Caco-2 (cell line): ENCODE measurements around the gene ABCB11. TPM values are rescaled to one million over a fixed set of nuclear protein-coding genes. Genes with fewer than 3 reads are reported as not detected.

Source experiments
- BruUV-seq: library from RNA; stranded (reverse); fragments of 400-500 nt; replicated peaks from 2 replicates; lab custom pipeline; 2021; lab: Mats Ljungman, UMichigan
- CTCF ChIA-PET: fragments of 300-600 bp; sonication (Branson Sonifier 250); formaldehyde crosslinking; loops from one replicate; lab custom pipeline; 2022; ENCODE audit warnings: antibody characterized with exemption; lab: Charles Lee
- POLR2A ChIA-PET: fragments of 300-600 bp; sonication (Branson Sonifier 250); formaldehyde crosslinking; loops from one replicate; lab custom pipeline; 2022; ENCODE audit warnings: antibody characterized with exemption; lab: Charles Lee
- DNase-seq, 2 experiments: peaks; one replicate each; pipeline versions ENCODE4 v3.0.0 to v3.0.0-alpha.2; 2020 to 2022
- H3K27me3 ChIP-seq: replicated peaks from 2 replicates; pipeline ENCODE4 v1.6.0; 2011; ENCODE audit warnings: low read length; ENCODE audit not compliant: control insufficient read depth, insufficient read depth
- H3K36me3 ChIP-seq: 2 replicates; pipeline ENCODE4 v1.5.1; 2011; ENCODE audit warnings: low read length; ENCODE audit not compliant: control insufficient read depth, insufficient read depth
- H3K4me1 ChIP-seq: fragments of 250-450 bp; sonication (Bioruptor Pico); 2 replicates; pipeline ENCODE4 v1.5.1; 2020; ENCODE audit warnings: mild to moderate bottlenecking
- H3K4me3 ChIP-seq: 2 replicates; pipeline ENCODE4 v1.5.1; 2011; ENCODE audit warnings: low read depth, mild to moderate bottlenecking, control low read depth, low read length
- H3K9me3 ChIP-seq: fragments of 250-450 bp; sonication (Bioruptor Pico); 2 replicates; pipeline ENCODE4 v1.5.1; 2020; ENCODE audit warnings: mild to moderate bottlenecking, moderate library complexity
- H3K27ac Mint-ChIP-seq: one replicate; pipeline ENCODE4 v1.8.0; 2022; ENCODE audit warnings: mixed read lengths; ENCODE audit not compliant: unreplicated experiment
- H3K27me3 Mint-ChIP-seq: one replicate; pipeline ENCODE4 v1.8.0; 2022; ENCODE audit warnings: mixed read lengths; ENCODE audit not compliant: insufficient read depth, unreplicated experiment
- H3K36me3 Mint-ChIP-seq: one replicate; pipeline ENCODE4 v1.8.0; 2022; ENCODE audit warnings: mild to moderate bottlenecking, mixed read lengths; ENCODE audit not compliant: insufficient read depth, unreplicated experiment
- H3K4me1 Mint-ChIP-seq: one replicate; pipeline ENCODE4 v1.8.0; 2022; ENCODE audit warnings: low read depth, mixed read lengths; ENCODE audit not compliant: unreplicated experiment
- H3K4me3 Mint-ChIP-seq: one replicate; pipeline ENCODE4 v1.8.0; 2022; ENCODE audit warnings: mild to moderate bottlenecking, moderate library complexity, mixed read lengths; ENCODE audit not compliant: unreplicated experiment
- H3K9me3 Mint-ChIP-seq: one replicate; pipeline ENCODE4 v1.8.0; 2022; ENCODE audit warnings: mixed read lengths; ENCODE audit not compliant: unreplicated experiment
- intact Hi-C: fragments of 100-400 bp; cut with micrococcal nuclease; formaldehyde crosslinking; loops from one replicate; pipeline ENCODE4 v1.10.0; 2022; ENCODE audit not compliant: unreplicated experiment
- total RNA-seq: library from RNA; stranded (reverse); gene quantifications from 2 replicates; pipeline ENCODE4 v1.2.3, GENCODE V29; 2022
- TF ChIP-seq, protein P1 (sequence below), 2 experiments: fragments of 200-600 bp in 1 of 2; IDR thresholded peaks; 1 replicate in 1 of 2; 2 replicates in 1 of 2; pipeline versions ENCODE4 v1.5.1 to v1.8.0; 2011 to 2022; ENCODE audit warnings: antibody characterized with exemption in 1 of 2, control low read depth in 1 of 2, inconsistent platforms in 1 of 2, low read depth in 1 of 2, low read length in 1 of 2, mild to moderate bottlenecking in 1 of 2, moderate library complexity in 1 of 2; ENCODE audit not compliant: insufficient read depth in 1 of 2, severe bottlenecking in 1 of 2, unreplicated experiment in 1 of 2

ABCB11 gene
- total RNA-seq, 1 experiment from 2014 or later, result not detected

DNA sequence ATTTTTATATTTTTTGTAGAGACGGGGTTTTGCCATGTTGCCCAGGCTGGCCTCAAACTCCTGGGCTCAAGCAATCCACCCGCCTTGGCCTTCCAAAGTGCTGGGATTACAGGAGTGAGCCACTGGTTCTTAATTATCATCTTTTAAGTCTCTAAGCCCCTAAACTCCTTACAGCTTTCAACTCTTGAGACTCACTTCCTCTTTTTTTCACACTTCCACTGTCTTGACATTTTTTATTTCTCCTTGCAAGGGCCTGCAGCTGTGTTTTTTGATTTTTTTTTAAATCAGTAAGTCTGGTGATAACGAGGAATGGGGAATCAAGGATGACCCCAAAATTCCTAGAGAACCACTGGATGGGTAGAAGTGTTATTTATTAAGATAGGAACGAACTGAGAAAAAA, 8.6 kb upstream of the ABCB11 start:
- intact Hi-C loops, result no loop called here
- CTCF ChIA-PET, result no interaction called here
- Mint-ChIP-seq H3K9me3 (peaks cover 24% of the 10 kb centered on the region), H3K4me1 (no peaks in the 10 kb centered on the region), H3K27me3 (no peaks in the 10 kb centered on the region), H3K36me3 (no peaks in the 10 kb centered on the region), H3K4me3 (no peak overlapping the region), H3K27ac (no peak overlapping the region)
- BruUV-seq, result no TSS peak
- TF ChIP-seq, protein P1, sequence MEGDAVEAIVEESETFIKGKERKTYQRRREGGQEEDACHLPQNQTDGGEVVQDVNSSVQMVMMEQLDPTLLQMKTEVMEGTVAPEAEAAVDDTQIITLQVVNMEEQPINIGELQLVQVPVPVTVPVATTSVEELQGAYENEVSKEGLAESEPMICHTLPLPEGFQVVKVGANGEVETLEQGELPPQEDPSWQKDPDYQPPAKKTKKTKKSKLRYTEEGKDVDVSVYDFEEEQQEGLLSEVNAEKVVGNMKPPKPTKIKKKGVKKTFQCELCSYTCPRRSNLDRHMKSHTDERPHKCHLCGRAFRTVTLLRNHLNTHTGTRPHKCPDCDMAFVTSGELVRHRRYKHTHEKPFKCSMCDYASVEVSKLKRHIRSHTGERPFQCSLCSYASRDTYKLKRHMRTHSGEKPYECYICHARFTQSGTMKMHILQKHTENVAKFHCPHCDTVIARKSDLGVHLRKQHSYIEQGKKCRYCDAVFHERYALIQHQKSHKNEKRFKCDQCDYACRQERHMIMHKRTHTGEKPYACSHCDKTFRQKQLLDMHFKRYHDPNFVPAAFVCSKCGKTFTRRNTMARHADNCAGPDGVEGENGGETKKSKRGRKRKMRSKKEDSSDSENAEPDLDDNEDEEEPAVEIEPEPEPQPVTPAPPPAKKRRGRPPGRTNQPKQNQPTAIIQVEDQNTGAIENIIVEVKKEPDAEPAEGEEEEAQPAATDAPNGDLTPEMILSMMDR (IDR thresholded peaks at IDR 0.05; ENCODE audit: insufficient read depth in 1 of 2, low read depth in 1 of 2, low read length in 1 of 2, severe bottlenecking in 1 of 2, unreplicated experiment in 1 of 2), result no peak
- POLR2A ChIA-PET, result no interaction called here
- no peaks in the 10 kb centered on the region for H3K27me3 ChIP-seq
- no peaks in the 10 kb centered on the region for H3K9me3 ChIP-seq
- no peak for DNase-seq
- no peaks in the 10 kb centered on the region for H3K4me1 ChIP-seq
- H3K4me3 ChIP-seq, result no peak overlapping the region
- no peaks in the 10 kb centered on the region for H3K36me3 ChIP-seq

DNA sequence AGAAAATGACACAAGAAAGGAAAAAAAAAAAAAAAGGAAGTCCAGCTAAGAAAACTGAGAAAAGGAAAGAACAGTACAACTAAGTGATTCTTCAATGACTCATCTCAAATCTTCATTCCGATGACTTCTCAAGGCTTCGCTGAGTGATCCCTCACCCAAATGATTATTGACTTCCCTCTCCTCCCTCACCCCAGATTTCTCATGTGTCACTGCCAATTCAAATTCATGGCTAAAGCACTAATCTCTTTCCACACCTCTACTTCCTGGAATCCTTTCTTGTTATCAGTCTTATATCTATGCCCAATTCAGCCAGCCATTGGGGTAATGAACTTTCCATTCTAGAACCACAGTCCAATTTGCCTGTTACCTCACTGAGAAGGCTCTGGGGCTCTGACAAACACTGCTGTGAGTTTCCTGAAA, 7.2 kb upstream of the ABCB11 start:
- Mint-ChIP-seq H3K27me3 (no peaks in the 10 kb centered on the region), H3K36me3 (no peaks in the 10 kb centered on the region), H3K9me3 (peaks cover 18% of the 10 kb centered on the region), H3K4me1 (no peaks in the 10 kb centered on the region), H3K4me3 (no peak overlapping the region), H3K27ac (no peak overlapping the region)
- Histone ChIP-seq H3K4me1 (no peaks in the 10 kb centered on the region), H3K9me3 (no peaks in the 10 kb centered on the region), H3K4me3 (no peak overlapping the region), H3K27me3 (no peaks in the 10 kb centered on the region), H3K36me3 (no peaks in the 10 kb centered on the region)
- ChIA-PET CTCF (no interaction called here), POLR2A (no interaction called here)
- BruUV-seq, result no TSS peak
- no peak for DNase-seq
- TF ChIP-seq, protein P1 (IDR thresholded peaks at IDR 0.05; ENCODE audit: insufficient read depth in 1 of 2, low read depth in 1 of 2, low read length in 1 of 2, severe bottlenecking in 1 of 2, unreplicated experiment in 1 of 2), result no peak
- intact Hi-C loops, result no loop called here

- Histone ChIP-seq H3K36me3 (no peaks in the 10 kb centered on the region), H3K27me3 (no peaks in the 10 kb centered on the region), H3K4me3 (no peak overlapping the region), H3K4me1 (no peaks in the 10 kb centered on the region), H3K9me3 (no peaks in the 10 kb centered on the region)
- intact Hi-C loops, result no loop called here
- H3K36me3 Mint-ChIP-seq, result no peaks in the 10 kb centered on the region
- BruUV-seq, result no TSS peak
- DNase-seq, result no peak
- POLR2A ChIA-PET, result no interaction called here
- no peak overlapping the region for H3K27ac Mint-ChIP-seq
- CTCF ChIA-PET, result no interaction called here
- H3K4me1 Mint-ChIP-seq, result no peaks in the 10 kb centered on the region
- no peaks in the 10 kb centered on the region for H3K27me3 Mint-ChIP-seq
- no peak overlapping the region for H3K4me3 Mint-ChIP-seq
- peaks cover 3% of the 10 kb centered on the region for H3K9me3 Mint-ChIP-seq
- TF ChIP-seq, protein P1 (IDR thresholded peaks at IDR 0.05; ENCODE audit: insufficient read depth in 1 of 2, low read depth in 1 of 2, low read length in 1 of 2, severe bottlenecking in 1 of 2, unreplicated experiment in 1 of 2), result no peak
Observed at GRCh38 chr2:169036736-169037440, 5.8 kb upstream of the ABCB11 start.
